Stimulated activated CD4-positive, alpha-beta T cell treated with anti-CD3 and anti-CD28 coated beads, Interleukin-15, amount 100 ng/mL, for 1 hour (primary cell): ENCODE data around the gene KBTBD12.
"Not testable (repeated sequence)": the region's sequence is repeated elsewhere in the genome, so short reads cannot be mapped to it uniquely, and the experiment has no call there.

Source experiments
- DNase-seq, 2 donors: peaks; one replicate each; pipeline ENCODE4 v3.0.0-alpha.2; 2020; ENCODE audit warnings: low read depth in 1 of 2, low spot score in 1 of 2

Gene KBTBD12

GRCh38 chr3:127902486-127902885 lies 12.5 kb upstream of the KBTBD12 start:
- DNase-seq = no peak

- no peak for DNase-seq
Measured at GRCh38 chr3:127903611-127904375, 11.2 kb upstream of the KBTBD12 start.

GRCh38 chr3:127905556-127905955 lies 9.5 kb upstream of the KBTBD12 start:
- no peak for DNase-seq

- not testable (repeated sequence) for DNase-seq
Measured at GRCh38 chr3:127906653-127907052, 8.4 kb upstream of the KBTBD12 start.

- DNase-seq = no peak
Measured at GRCh38 chr3:127908202-127908601, 6.8 kb upstream of the KBTBD12 start.

GRCh38 chr3:127908951-127909350 lies 6.1 kb upstream of the KBTBD12 start:
- DNase-seq = no peak

- no peak for DNase-seq
Measured at GRCh38 chr3:127909646-127910045, 5.4 kb upstream of the KBTBD12 start.

- DNase-seq = no peak
Measured at GRCh38 chr3:127911421-127911931, 3.6 kb upstream of the KBTBD12 start.

GRCh38 chr3:127913841-127914240 lies 1.2 kb upstream of the KBTBD12 start:
- DNase-seq = not testable (repeated sequence)

- DNase-seq = no peak
Measured at GRCh38 chr3:127914584-127914983, 448 bp upstream of the KBTBD12 start.

GRCh38 chr3:127915937-127916493 lies 983 bp downstream of the KBTBD12 start:
- DNase-seq = no peak

- no peak for DNase-seq
Measured at GRCh38 chr3:127920738-127921137, 5.7 kb downstream of the KBTBD12 start.

GRCh38 chr3:127923611-127924010 lies 8.6 kb downstream of the KBTBD12 start:
- DNase-seq = no peak

GRCh38 chr3:127925384-127925783 lies 10.4 kb downstream of the KBTBD12 start:
- no peak for DNase-seq

GRCh38 chr3:127927829-127928604 lies 13.0 kb downstream of the KBTBD12 start:
- no peak for DNase-seq

GRCh38 chr3:127929818-127930413 lies 14.9 kb downstream of the KBTBD12 start:
- no peak for DNase-seq

GRCh38 chr3:127933396-127933795 lies 18.4 kb downstream of the KBTBD12 start:
- DNase-seq = no peak

GRCh38 chr3:127938800-127939199 lies 23.8 kb downstream of the KBTBD12 start:
- DNase-seq = no peak

- DNase-seq = no peak
Measured at GRCh38 chr3:127940116-127940515, 25.1 kb downstream of the KBTBD12 start.

- DNase-seq = no peak
Measured at GRCh38 chr3:127942613-127943012, 27.6 kb downstream of the KBTBD12 start.

- no peak for DNase-seq
Measured at GRCh38 chr3:127948211-127948610, 33.2 kb downstream of the KBTBD12 start.
